ENCODE results near the gene FBXL19.
A peak's percentile ranks its signal among the peaks of the same experiment; 100 is the strongest.

The FBXL19 gene

DNA sequence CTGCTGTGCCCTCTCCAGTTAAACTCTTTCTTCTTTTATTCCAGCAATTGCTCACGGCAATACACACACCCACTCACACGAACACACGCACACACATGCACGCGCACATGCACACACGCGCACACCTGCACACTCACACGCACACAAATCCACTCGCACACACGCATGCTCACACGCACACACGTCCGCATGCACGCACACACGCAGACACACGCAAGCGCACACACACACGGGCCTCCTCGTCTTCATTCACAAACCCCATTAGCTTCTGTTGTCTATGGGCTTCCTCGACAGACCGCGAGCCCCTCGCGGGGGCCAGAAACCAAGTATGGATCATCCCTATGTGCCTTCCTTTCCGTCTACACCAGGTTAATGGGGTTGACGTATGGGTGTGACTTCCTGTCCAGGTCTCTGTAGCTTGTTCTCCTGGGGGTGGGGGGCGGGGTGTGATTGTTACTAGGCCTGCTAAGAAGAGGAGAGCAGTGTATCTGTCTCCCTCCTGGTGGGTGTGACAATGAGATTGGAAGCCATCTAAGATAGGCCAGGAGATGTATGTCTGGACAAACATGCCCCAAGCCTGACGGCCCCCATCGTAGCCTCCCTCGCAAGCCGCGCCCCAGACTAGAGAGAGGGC is 27.6 kb upstream of the FBXL19 start:
- no peak for DNase-seq

DNA sequence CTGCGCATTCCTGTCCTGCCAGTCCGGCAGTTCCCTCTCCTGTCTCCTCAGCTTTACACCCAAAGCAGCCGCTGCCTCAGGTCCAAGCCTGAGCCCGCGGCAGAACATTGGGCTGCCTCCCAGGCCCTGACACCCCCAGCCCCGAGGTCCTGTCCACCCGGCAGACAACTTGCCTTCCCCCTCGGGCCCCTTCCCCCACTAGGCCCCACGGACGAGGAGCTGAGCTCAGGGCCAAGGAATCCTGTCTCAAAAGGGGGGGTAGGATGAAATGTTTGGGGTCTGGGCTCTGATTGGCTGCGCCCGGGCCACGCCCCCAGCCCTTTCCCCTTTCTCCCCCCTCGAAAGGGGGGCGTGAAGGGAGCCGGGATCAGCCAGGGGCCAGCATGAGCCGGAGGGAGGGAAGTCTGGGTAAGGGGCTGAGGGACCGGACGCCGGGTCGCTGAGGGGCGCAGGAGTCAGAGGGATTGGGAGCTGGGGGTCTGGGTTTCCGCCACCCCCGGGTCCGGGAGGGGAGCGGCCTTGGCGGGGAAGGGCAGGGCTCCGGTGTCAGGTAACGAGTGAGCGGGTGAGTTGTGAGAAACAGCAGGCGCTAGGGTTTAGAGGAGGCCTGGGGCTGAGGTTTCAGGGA is 27.0 kb upstream of the FBXL19 start, which contains the start of gene CTF1:
TSS of gene CTF1 (plus strand) at position 354 of the 628 bp plus-strand sequence. CDS start at position 384, 30 bp downstream.
- DNase-seq, result no peak

DNA sequence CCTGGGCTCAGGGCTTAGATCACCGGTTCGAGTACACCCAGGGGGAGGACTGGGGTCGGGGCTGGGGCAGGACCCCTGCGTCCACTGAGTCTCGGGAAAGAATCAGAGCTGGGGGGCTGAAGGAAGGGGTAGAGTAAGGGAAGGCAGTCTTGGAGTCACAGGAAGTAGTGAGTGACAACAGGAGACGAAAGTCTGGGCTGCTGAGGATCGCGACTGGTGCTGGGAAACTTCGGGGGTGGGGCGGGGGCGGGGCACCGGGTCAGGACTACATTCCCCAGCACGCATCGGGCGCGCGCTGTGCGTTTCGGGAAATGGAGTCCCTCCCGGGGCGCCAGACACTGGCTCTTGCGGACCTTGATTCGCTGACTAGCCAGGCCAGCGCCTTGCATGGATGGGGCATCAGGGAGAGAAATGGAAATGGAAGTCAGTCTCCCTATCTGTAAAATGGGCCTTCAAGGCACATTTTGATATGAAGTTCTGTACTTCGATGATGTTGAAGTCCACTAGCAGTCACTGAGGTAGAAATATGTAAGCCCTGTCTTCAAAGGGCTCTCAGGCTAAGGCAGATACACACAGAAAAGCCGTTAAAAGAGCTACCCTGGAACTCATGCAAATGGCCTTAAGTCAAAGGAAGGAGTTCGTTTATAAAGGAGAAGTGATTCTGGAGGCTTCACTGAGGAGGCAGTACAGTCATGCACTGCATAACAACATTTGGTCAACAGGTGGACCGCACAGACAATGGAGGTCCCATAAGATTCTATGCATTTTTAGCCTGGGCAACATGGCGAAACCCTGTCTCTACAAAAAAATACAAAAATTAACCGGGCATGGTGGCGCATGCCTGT is 26.3 kb upstream of the FBXL19 start:
- no peak for DNase-seq

- no peak for DNase-seq
Measured at GRCh38 chr16:30899794-30900193, 23.6 kb upstream of the FBXL19 start.

GRCh38 chr16:30900588-30900987 is 22.8 kb upstream of the FBXL19 start:
- no peak for DNase-seq

GRCh38 chr16:30901201-30902028 is 22.0 kb upstream of the FBXL19 start:
- DNase-seq, result no peak

DNA sequence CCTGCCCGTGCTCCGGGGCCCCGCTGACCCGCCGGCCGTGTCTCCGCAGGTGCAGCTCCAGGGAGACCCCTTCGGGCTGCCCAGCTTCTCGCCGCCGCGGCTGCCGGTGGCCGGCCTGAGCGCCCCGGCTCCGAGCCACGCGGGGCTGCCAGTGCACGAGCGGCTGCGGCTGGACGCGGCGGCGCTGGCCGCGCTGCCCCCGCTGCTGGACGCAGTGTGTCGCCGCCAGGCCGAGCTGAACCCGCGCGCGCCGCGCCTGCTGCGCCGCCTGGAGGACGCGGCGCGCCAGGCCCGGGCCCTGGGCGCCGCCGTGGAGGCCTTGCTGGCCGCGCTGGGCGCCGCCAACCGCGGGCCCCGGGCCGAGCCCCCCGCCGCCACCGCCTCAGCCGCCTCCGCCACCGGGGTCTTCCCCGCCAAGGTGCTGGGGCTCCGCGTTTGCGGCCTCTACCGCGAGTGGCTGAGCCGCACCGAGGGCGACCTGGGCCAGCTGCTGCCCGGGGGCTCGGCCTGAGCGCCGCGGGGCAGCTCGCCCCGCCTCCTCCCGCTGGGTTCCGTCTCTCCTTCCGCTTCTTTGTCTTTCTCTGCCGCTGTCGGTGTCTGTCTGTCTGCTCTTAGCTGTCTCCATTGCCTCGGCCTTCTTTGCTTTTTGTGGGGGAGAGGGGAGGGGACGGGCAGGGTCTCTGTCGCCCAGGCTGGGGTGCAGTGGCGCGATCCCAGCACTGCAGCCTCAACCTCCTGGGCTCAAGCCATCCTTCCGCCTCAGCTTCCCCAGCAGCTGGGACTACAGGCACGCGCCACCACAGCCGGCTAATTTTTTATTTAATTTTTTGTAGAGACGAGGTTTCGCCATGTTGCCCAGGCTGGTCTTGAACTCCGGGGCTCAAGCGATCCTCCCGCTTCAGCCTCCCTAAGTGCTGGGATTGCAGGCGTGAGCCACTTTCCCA is 21.1 kb upstream of the FBXL19 start:
- DNase-seq, result no peak

DNA sequence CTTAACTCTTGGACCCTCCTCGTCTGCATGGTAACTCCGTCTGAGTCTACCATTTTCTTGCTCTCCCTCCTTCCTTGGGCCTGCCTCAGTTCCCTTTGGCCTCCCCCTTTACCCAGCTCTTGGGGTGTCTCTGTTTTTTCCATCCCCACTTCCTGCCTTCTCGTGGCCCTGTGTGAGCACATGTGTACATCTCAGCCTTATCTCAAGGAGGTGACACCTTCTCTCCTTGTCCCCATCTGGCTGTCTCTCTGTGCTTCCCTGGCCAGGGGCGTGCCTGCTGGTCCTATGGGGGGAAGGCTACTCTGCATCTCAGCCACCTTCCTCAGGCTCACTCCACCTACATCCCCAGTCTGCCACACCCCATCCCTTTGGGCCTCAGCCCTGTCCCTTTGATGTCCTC is 20.4 kb upstream of the FBXL19 start:
- DNase-seq, result no peak

GRCh38 chr16:30903596-30903995 is 19.8 kb upstream of the FBXL19 start:
- DNase-seq, result no peak

DNA sequence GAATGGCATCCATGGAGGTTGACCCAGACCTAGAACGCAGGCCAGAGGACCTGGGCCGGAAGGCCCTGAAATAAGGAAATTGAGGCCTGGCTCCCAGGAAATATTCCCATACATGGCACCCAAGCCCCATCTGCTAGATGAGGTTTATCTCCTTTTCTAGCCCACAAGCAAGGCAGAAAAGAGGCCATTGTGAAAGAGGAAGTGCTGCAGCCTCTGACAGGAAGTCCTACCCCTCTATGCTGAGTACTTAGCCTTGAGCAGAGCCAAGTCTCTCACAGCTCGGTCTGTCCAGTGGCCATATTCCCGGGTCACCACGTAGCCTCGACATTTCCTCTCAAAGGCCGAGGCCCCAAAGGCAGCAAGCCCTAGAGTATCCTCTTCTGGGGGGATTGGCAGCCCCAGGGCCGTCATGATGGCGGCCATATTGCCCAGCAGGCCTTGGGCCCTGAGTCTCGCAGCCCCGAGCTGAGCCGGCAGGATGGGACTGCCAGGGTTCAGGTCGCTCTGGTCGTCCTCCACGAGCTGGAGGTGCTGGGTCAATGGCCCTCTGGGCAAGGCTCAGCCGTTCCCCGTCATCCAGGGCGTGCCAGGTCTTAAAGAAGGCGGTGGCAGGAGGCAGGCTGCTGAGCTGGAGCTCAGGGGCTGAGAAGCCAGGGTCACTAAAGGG is 19.1 kb upstream of the FBXL19 start:
- DNase-seq, result no peak

- DNase-seq, result no peak
Measured at GRCh38 chr16:30907064-30907463, 16.3 kb upstream of the FBXL19 start.

DNA sequence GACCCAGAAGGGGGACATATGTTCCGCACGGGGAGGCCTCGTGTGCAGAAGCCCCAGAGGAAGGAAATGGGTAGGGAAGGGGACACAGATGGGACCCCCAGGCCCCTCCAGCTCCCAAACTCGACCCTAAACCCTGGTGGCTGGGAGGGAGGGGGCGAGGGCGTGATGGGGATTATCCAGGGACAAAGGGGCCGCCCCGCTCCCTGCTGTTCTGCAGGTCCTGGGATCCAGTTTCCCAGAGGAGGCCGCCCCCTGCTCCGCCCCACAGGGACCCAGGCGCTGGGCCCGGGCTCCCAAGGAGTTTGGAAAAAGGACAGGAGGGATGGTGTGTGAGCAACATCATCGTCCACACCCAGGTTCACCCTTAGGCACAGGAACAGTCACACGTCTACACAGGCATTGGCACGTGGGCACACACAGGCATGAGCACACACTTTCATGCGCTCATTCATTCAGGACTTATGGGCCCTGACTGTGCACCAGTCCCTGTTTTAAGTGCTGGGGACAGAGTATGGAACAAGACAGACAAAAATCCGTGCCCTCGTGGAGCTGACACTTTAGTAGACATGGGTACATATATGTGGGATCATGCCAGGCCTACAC is 12.8 kb upstream of the FBXL19 start:
- no peak for DNase-seq

- DNase-seq, result no peak
Measured at GRCh38 chr16:30912794-30913412, 10.5 kb upstream of the FBXL19 start.

DNA sequence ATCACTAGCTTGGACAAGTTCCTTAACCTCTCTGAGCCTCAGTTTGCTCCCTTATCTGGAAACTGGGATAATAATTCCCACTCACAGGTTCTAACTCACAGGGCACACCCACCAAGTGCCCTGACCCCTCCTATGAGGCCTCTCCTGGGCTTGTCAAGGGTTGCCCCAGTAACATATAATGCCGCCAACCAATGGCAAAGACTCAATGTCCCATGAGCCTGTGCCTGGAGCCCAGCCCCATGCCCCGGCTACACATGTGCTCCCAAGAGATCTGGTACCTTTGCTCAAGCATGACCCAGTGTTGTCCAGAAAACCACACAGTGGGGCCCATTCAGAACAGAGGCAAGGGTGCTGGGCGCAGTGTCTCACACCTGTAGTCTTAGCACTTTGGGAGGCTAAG is 8.5 kb upstream of the FBXL19 start:
- DNase-seq, result no peak

- DNase-seq, result no peak
Measured at GRCh38 chr16:30918614-30919013, 4.8 kb upstream of the FBXL19 start.

DNA sequence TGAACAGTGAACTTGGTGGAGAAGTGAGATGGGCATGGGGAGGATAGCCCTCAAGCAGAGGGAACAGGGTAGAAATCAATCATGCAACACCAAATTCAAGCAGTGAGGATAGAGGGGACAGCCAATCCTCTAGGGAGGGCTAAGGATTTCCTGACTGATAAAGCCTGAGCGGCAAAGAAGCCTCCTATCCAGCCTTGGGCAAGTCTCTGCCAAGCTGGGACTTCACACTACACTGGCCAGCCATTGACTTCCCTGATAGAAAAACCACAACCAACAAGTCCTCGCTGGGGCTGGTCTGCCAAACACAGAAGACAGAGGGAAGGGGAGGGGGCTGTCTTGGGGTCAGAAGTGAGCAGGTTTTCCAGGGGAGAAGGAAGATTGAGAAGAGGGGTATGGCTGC is 2.5 kb upstream of the FBXL19 start:
- DNase-seq, result no peak

- no peak for DNase-seq
Measured at GRCh38 chr16:30921459-30921747, 2.0 kb upstream of the FBXL19 start.

DNA sequence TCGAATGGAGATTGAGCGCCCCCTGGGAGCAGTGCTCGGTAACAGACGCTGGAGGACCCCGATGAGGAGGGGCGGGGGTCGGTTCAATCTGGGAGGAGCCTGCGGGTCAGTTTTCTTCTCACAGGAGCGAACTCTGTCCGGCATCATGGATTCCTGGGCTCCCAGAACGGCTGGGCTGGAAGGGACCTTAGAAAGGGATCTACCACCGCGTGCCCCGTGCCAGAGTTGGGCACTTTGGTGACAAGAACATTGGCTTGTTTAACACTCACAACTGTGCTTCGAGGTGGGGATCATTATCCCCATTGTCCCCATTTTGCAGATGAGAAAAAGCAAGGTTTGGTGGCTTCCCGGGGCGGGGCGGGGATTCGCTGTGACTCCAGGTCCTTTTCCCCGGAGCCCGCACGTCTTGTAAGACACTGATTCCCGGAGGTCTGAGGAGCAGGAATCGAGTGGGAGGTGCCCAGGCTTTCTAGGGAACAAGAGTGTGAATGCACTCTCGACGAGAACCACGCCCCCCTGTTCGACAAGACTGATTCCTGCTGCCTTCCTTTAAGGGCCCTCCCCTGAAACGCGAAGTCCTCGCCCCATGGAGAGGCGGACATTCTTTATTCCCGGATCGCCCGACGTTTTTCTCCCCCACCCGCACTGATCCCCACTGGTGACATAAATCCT is 1.5 kb upstream of the FBXL19 start:
- DNase-seq, result peak; percentile 93

DNA sequence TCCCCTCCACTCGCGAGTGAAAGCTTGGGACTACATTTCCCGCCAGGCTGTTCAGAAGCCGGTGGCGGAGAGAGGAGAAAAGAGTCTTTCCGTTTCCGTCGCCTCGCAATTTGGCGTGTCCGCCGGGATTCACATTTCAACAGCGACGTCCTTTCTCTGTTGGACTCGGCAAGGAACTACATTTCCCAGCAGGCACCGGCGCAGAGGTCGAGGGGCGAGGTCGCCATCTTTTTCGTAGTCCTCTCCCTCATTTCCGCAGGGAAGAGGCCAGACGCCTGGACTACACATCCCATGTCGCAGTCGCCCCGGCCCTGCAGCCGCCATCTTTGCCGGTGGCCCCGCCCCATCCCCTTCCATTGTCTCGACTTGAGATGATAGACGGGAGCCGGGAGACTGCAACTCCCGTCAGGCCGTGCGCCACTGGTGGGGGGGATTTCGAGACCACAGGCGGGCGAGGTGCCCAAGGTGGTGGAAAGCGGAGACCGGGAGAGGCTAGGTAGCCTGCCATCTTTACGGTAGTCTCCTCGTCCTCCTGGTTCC is 882 bp upstream of the FBXL19 start:
- peak; percentile 98 for DNase-seq

Measured in NCI-H1694 (cell line).